ENCODE results near the gene RPL13A.
A peak's percentile ranks its signal among the peaks of the same experiment; 100 is the strongest.
"Not testable (repeated sequence)": the region's sequence is repeated elsewhere in the genome, so short reads cannot be mapped to it uniquely, and the experiment has no call there.

The RPL13A gene

GRCh38 chr19:49473501-49473867 is 13.9 kb upstream of the RPL13A start:
- not testable (repeated sequence) for H3K27ac ChIP-seq (ENCODE audit: low read length); H3K9me3 ChIP-seq (ENCODE audit: control insufficient read depth in 1 of 2, low read length in 2 of 2); H3K36me3 ChIP-seq (ENCODE audit: control insufficient read depth in 1 of 2, insufficient read depth in 2 of 2, low read length in 2 of 2); H3K27me3 ChIP-seq (ENCODE audit: low read depth, low read length); H3K4me1 ChIP-seq (ENCODE audit: control insufficient read depth in 1 of 2, insufficient read depth in 2 of 2, low read length in 2 of 2)
- H3K4me3 ChIP-seq (ENCODE audit: low read depth in 1 of 2, low read length in 2 of 2) = peak overlapping the region; percentile 72 to 75

GRCh38 chr19:49473868-49474541 is 13.4 kb upstream of the RPL13A start, which contains the start of gene FLT3LG:
FLT3LG (plus strand) TSS chr19:49474215; CDS start chr19:49474640, 425 bp downstream.
- no peaks in the 10 kb centered on the region for H3K9me3 ChIP-seq (ENCODE audit: control insufficient read depth in 1 of 2, low read length in 2 of 2)
- H3K4me3 ChIP-seq (ENCODE audit: low read depth in 1 of 2, low read length in 2 of 2) = peak within 1 kb of the TSS; percentile 72 to 75
- peak within 1 kb of the TSS; percentile 77 for H3K27ac ChIP-seq (ENCODE audit: low read length)
- no peaks in the 10 kb centered on the region for H3K27me3 ChIP-seq (ENCODE audit: low read depth, low read length)
- H3K4me1 ChIP-seq (ENCODE audit: control insufficient read depth in 1 of 2, insufficient read depth in 2 of 2, low read length in 2 of 2) = peaks cover 7 to 8% of the 10 kb centered on the region in 2 donors
- H3K36me3 ChIP-seq (ENCODE audit: control insufficient read depth in 1 of 2, insufficient read depth in 2 of 2, low read length in 2 of 2) = no peaks in the 10 kb centered on the region

GRCh38 chr19:49474542-49474924 is 12.9 kb upstream of the RPL13A start:
- no peaks in the 10 kb centered on the region for H3K9me3 ChIP-seq (ENCODE audit: control insufficient read depth in 1 of 2, low read length in 2 of 2)
- peak overlapping the region; percentile 72 to 75 for H3K4me3 ChIP-seq (ENCODE audit: low read depth in 1 of 2, low read length in 2 of 2)
- H3K36me3 ChIP-seq (ENCODE audit: control insufficient read depth in 1 of 2, insufficient read depth in 2 of 2, low read length in 2 of 2) = no peaks in the 10 kb centered on the region
- no peaks in the 10 kb centered on the region for H3K27me3 ChIP-seq (ENCODE audit: low read depth, low read length)
- H3K4me1 ChIP-seq (ENCODE audit: control insufficient read depth in 1 of 2, insufficient read depth in 2 of 2, low read length in 2 of 2) = peaks cover 7 to 8% of the 10 kb centered on the region in 2 donors
- peak overlapping the region; percentile 77 for H3K27ac ChIP-seq (ENCODE audit: low read length)

- Histone ChIP-seq H3K27me3 (ENCODE audit: low read depth, low read length) (no peaks in the 10 kb centered on the region), H3K4me3 (ENCODE audit: low read depth in 1 of 2, low read length in 2 of 2) (peak overlapping the region; percentile 72 to 75), H3K27ac (ENCODE audit: low read length) (peak overlapping the region; percentile 77), H3K4me1 (ENCODE audit: control insufficient read depth in 1 of 2, insufficient read depth in 2 of 2, low read length in 2 of 2) (peaks cover 7 to 8% of the 10 kb centered on the region in 2 donors), H3K36me3 (ENCODE audit: control insufficient read depth in 1 of 2, insufficient read depth in 2 of 2, low read length in 2 of 2) (peaks cover 0 to 5% of the 10 kb centered on the region in 2 donors), H3K9me3 (ENCODE audit: control insufficient read depth in 1 of 2, low read length in 2 of 2) (no peaks in the 10 kb centered on the region)
These were observed 12.1 kb upstream of the RPL13A start for GRCh38 chr19:49475191-49475917.

GRCh38 chr19:49475995-49476880 is 11.2 kb upstream of the RPL13A start:
- Histone ChIP-seq H3K4me1 (ENCODE audit: control insufficient read depth in 1 of 2, insufficient read depth in 2 of 2, low read length in 2 of 2) (peaks cover 7 to 8% of the 10 kb centered on the region in 2 donors), H3K4me3 (ENCODE audit: low read depth in 1 of 2, low read length in 2 of 2) (peak overlapping the region in 1 of 2 donors; percentile 75), H3K27me3 (ENCODE audit: low read depth, low read length) (no peaks in the 10 kb centered on the region), H3K36me3 (ENCODE audit: control insufficient read depth in 1 of 2, insufficient read depth in 2 of 2, low read length in 2 of 2) (peaks cover 0 to 5% of the 10 kb centered on the region in 2 donors), H3K9me3 (ENCODE audit: control insufficient read depth in 1 of 2, low read length in 2 of 2) (no peaks in the 10 kb centered on the region), H3K27ac (ENCODE audit: low read length) (no peak overlapping the region)

GRCh38 chr19:49479975-49480628 is 7.3 kb upstream of the RPL13A start:
- Histone ChIP-seq H3K27me3 (ENCODE audit: low read depth, low read length) (no peaks in the 10 kb centered on the region), H3K36me3 (ENCODE audit: control insufficient read depth in 1 of 2, insufficient read depth in 2 of 2, low read length in 2 of 2) (peaks cover 0 to 9% of the 10 kb centered on the region in 2 donors), H3K4me3 (ENCODE audit: low read depth in 1 of 2, low read length in 2 of 2) (no peak overlapping the region), H3K27ac (ENCODE audit: low read length) (no peak overlapping the region), H3K4me1 (ENCODE audit: control insufficient read depth in 1 of 2, insufficient read depth in 2 of 2, low read length in 2 of 2) (peaks cover 0 to 2% of the 10 kb centered on the region in 2 donors), H3K9me3 (ENCODE audit: control insufficient read depth in 1 of 2, low read length in 2 of 2) (no peaks in the 10 kb centered on the region)

- Histone ChIP-seq H3K4me1 (ENCODE audit: control insufficient read depth in 1 of 2, insufficient read depth in 2 of 2, low read length in 2 of 2) (no peaks in the 10 kb centered on the region), H3K27ac (ENCODE audit: low read length) (no peak overlapping the region), H3K4me3 (ENCODE audit: low read depth in 1 of 2, low read length in 2 of 2) (no peak overlapping the region), H3K36me3 (ENCODE audit: control insufficient read depth in 1 of 2, insufficient read depth in 2 of 2, low read length in 2 of 2) (peaks cover 0 to 9% of the 10 kb centered on the region in 2 donors), H3K27me3 (ENCODE audit: low read depth, low read length) (no peaks in the 10 kb centered on the region), H3K9me3 (ENCODE audit: control insufficient read depth in 1 of 2, low read length in 2 of 2) (no peaks in the 10 kb centered on the region)
These were observed 6.3 kb upstream of the RPL13A start for GRCh38 chr19:49481020-49481683.

- no peak overlapping the region for H3K27ac ChIP-seq (ENCODE audit: low read length)
- H3K36me3 ChIP-seq (ENCODE audit: control insufficient read depth in 1 of 2, insufficient read depth in 2 of 2, low read length in 2 of 2) = peaks cover 25 to 31% of the 10 kb centered on the region in 2 donors
These were observed 1.2 kb upstream of the RPL13A start for GRCh38 chr19:49486232-49486631.

GRCh38 chr19:49486710-49487276 is 615 bp upstream of the RPL13A start:
- H3K9me3 ChIP-seq (ENCODE audit: control insufficient read depth in 1 of 2, low read length in 2 of 2) = no peaks in the 10 kb centered on the region
- H3K4me3 ChIP-seq (ENCODE audit: low read depth in 1 of 2, low read length in 2 of 2) = peak overlapping the region in 1 of 2 donors; percentile 16
- peaks cover 25 to 37% of the 10 kb centered on the region in 2 donors for H3K36me3 ChIP-seq (ENCODE audit: control insufficient read depth in 1 of 2, insufficient read depth in 2 of 2, low read length in 2 of 2)
- H3K27ac ChIP-seq (ENCODE audit: low read length) = no peak overlapping the region
- H3K4me1 ChIP-seq (ENCODE audit: control insufficient read depth in 1 of 2, insufficient read depth in 2 of 2, low read length in 2 of 2) = peaks cover 12 to 19% of the 10 kb centered on the region in 2 donors
- no peaks in the 10 kb centered on the region for H3K27me3 ChIP-seq (ENCODE audit: low read depth, low read length)

More at GRCh38 chr19:49486232-49486631, 1.2 kb upstream of the RPL13A start:
- no peaks in the 10 kb centered on the region for H3K9me3 ChIP-seq (ENCODE audit: control insufficient read depth in 1 of 2, low read length in 2 of 2)
- H3K4me3 ChIP-seq (ENCODE audit: low read depth in 1 of 2, low read length in 2 of 2) = no peak overlapping the region
- peaks cover 12 to 19% of the 10 kb centered on the region in 2 donors for H3K4me1 ChIP-seq (ENCODE audit: control insufficient read depth in 1 of 2, insufficient read depth in 2 of 2, low read length in 2 of 2)
- no peaks in the 10 kb centered on the region for H3K27me3 ChIP-seq (ENCODE audit: low read depth, low read length)
